RWPE1 (cell line): ENCODE results near the gene STX1B.
"Not testable (repeated sequence)": the region's sequence is repeated elsewhere in the genome, so short reads cannot be mapped to it uniquely, and the experiment has no call there.

Experiments
- CTCF ChIA-PET: fragments of 350-600 bp; sonication (Branson Sonifier 250); formaldehyde crosslinking; extraction: SDS; loops from one replicate; lab custom pipeline; 2021; lab: Yijun Ruan, JAX
- POLR2A ChIA-PET: fragments of 400-600 bp; formaldehyde crosslinking; extraction: SDS; loops from one replicate; lab custom pipeline; 2020; ENCODE audit warnings: antibody characterized with exemption; ENCODE audit not compliant: low non-redundant PET; lab: Yijun Ruan, JAX
- DNase-seq: peaks from one replicate; pipeline ENCODE4 v3.0.0; 2012; ENCODE audit warnings: low spot score
- H3K27ac ChIP-seq: fragments of 450-650 bp; 2 replicates; pipeline ENCODE4 v1.5.1; 2017
- TF ChIP-seq, protein P1 (sequence below): fragments of 450-650 bp; conservative IDR thresholded peaks from 2 replicates; pipeline ENCODE4 v1.5.1; 2017; ENCODE audit warnings: low read depth, mild to moderate bottlenecking

The STX1B gene

GRCh38 chr16:31016018-31016417 is 5.6 kb upstream of the STX1B start:
- TF ChIP-seq, protein P1, sequence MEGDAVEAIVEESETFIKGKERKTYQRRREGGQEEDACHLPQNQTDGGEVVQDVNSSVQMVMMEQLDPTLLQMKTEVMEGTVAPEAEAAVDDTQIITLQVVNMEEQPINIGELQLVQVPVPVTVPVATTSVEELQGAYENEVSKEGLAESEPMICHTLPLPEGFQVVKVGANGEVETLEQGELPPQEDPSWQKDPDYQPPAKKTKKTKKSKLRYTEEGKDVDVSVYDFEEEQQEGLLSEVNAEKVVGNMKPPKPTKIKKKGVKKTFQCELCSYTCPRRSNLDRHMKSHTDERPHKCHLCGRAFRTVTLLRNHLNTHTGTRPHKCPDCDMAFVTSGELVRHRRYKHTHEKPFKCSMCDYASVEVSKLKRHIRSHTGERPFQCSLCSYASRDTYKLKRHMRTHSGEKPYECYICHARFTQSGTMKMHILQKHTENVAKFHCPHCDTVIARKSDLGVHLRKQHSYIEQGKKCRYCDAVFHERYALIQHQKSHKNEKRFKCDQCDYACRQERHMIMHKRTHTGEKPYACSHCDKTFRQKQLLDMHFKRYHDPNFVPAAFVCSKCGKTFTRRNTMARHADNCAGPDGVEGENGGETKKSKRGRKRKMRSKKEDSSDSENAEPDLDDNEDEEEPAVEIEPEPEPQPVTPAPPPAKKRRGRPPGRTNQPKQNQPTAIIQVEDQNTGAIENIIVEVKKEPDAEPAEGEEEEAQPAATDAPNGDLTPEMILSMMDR, result no peak
- ChIA-PET CTCF (interaction anchor here (0.7 to 0.8 kb wide), 2 partner anchors 31 to 202 kb away, joined by 3 read pairs; partner anchors contain the start of gene HSD3B7), POLR2A (no interaction called here)
- H3K27ac ChIP-seq, result no peak overlapping the region
- no peak for DNase-seq

- CTCF ChIA-PET, result interaction anchor here (0.5 kb wide), 1 partner anchor 412 kb away, joined by 4 read pairs; no protein-coding TSS in a partner anchor
- POLR2A ChIA-PET, DNase-seq, H3K27ac ChIP-seq: not testable (repeated sequence)
Measured at GRCh38 chr16:31013292-31013691, 2.9 kb upstream of the STX1B start.

DNA sequence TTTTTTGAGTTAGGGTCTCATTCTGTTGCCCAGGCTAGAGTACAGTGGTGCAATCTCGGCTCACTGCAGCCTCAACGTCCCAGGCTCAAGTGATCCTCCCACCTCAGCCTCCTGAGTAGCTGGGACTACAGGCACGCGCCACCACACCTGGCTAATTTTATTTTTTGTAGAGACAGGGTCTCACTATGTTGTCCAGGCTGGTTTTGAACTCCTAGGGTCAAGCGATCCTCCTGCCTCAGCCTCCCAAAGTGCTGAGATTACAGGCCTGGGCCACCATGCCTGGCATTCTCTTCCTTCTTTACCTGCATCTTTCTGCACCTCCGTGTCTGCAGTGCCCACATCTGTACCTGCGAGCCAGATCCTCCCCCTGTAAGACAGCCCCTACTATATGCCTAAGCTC is 1.4 kb upstream of the STX1B start:
- CTCF ChIA-PET, result interaction anchor here (0.6 kb wide), 1 partner anchor 294 kb away, joined by 8 read pairs; no protein-coding TSS in a partner anchor
- DNase-seq, H3K27ac ChIP-seq, POLR2A ChIA-PET: not testable (repeated sequence)

DNA sequence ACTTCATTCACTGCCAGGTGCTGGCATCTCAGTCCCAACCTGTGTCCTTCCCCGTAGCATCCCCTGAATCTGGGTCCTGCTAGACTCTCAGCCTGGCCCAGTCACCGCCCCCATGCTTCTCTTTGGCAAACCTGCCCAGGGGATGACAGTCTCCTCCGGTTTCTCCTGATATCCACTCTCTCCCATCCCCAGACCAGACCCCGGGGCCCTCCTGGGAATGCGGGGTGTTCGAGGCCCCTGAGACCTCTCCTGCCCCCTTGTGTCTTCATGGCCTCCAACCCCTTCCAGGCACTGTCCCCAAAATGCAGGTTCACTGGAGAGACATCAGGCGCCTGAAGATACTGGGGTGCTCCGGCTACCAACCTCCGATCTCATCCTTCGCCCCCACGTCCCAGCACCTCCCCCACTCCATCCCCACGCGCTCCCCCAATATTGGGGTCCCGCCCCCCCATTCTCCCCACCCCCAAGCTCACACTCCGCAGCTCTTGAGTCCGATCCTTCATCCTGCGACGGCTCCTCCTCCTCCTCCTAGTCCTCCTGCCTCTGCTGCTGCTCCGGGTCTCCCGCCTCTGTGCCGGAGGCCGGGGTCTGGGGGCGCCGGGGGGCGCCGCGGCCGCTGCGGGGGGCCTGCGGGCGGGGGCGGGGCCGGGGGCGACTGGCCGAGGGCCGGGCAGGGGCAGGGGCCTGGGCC is 399 bp downstream of the STX1B start:
- ChIA-PET CTCF (no interaction called here), POLR2A (no interaction called here)
- H3K27ac ChIP-seq, result no peak overlapping the region
- no peak for DNase-seq
- TF ChIP-seq, protein P1, result no peak

GRCh38 chr16:31009120-31009519 is 1.3 kb downstream of the STX1B start:
- DNase-seq, result no peak
- POLR2A ChIA-PET, result no interaction called here
- TF ChIP-seq, protein P1, result no peak
- H3K27ac ChIP-seq, result no peak overlapping the region
- CTCF ChIA-PET, result no interaction called here

GRCh38 chr16:31008551-31008950 is 1.9 kb downstream of the STX1B start:
- TF ChIP-seq, protein P1, result no peak
- H3K27ac ChIP-seq, result no peak overlapping the region
- ChIA-PET CTCF (interaction anchor here (0.5 kb wide), 1 partner anchor 8 kb away, joined by 3 read pairs; no protein-coding TSS in a partner anchor), POLR2A (no interaction called here)
- no peak for DNase-seq

DNA sequence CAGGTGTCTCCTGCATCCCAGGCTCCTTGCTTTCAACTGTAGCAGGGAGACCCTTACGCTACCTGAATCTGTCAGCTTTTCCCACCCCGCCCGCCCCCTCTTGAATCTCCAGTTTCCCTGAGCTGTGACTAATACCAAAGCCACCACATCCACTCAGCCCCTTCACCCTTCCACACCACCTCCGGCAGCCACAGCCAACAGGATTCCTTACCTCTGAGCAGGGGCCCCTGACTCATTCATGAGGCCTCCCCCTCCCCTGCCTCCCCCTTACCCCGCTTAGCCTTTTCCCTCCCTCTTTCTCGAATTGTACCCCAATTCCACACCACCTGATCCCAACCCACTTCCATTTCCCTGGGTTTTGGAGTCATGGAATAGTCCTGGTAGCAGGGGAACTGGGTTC is 2.3 kb downstream of the STX1B start:
- no peak for DNase-seq
- CTCF ChIA-PET, result interaction anchor here (0.5 kb wide), 1 partner anchor 9 kb away, joined by 3 read pairs; no protein-coding TSS in a partner anchor
- POLR2A ChIA-PET, result no interaction called here
- TF ChIP-seq, protein P1, result no peak
- H3K27ac ChIP-seq, result no peak overlapping the region
